Astrocyte of the cerebellum (primary cell): ENCODE data around the gene CENPK.

ENCODE experiments used
- DNase-seq: peaks from one replicate; pipeline ENCODE4 v3.0.0-alpha.2; 2011; ENCODE audit warnings: low read depth
- H3K4me3 ChIP-seq: 2 replicates; pipeline ENCODE4 v1.5.1; 2011; ENCODE audit warnings: mild to moderate bottlenecking, low read depth, low read length, moderate library complexity
- in situ Hi-C: cut with HindIII; loops from 2 replicates; pipeline ENCODE4 v1.10.0; 2017; ENCODE audit warnings: low sequenced_read_pairs
- TF ChIP-seq, protein P1 (sequence below): IDR thresholded peaks from 2 replicates; pipeline ENCODE4 v1.5.1; 2012; ENCODE audit warnings: low read length, low read depth, moderate library complexity, mild to moderate bottlenecking; ENCODE audit errors: missing control alignments

Gene CENPK

DNA sequence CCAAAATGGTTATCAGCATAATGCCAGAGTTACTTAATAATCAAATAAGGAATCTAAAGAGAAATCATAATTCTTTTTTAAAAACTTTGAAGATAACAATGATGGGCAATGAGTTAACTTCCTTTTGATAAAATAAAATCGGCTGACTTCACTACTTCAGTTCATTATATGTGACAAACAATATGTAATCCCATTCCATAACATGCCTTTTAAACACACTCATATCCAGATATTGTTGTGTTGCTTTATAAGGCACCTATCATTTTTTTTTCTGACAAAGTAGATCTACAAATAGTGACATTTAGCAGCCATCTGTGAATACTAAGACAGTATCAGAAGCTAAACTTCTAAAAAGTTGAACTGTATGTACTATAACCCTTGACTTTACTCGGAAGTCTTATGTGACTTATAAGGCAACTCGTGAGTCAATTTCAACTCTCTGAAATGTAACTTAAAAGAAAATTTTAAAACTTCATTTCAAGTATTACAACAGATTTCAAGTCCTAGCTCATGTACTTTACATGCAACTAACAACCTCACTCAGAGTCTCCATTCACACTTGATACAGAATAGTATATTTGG is 88.7 kb downstream of the CENPK start:
- no peak for DNase-seq
- in situ Hi-C loops, result no loop called here
- H3K4me3 ChIP-seq, result no peak overlapping the region
- TF ChIP-seq, protein P1, sequence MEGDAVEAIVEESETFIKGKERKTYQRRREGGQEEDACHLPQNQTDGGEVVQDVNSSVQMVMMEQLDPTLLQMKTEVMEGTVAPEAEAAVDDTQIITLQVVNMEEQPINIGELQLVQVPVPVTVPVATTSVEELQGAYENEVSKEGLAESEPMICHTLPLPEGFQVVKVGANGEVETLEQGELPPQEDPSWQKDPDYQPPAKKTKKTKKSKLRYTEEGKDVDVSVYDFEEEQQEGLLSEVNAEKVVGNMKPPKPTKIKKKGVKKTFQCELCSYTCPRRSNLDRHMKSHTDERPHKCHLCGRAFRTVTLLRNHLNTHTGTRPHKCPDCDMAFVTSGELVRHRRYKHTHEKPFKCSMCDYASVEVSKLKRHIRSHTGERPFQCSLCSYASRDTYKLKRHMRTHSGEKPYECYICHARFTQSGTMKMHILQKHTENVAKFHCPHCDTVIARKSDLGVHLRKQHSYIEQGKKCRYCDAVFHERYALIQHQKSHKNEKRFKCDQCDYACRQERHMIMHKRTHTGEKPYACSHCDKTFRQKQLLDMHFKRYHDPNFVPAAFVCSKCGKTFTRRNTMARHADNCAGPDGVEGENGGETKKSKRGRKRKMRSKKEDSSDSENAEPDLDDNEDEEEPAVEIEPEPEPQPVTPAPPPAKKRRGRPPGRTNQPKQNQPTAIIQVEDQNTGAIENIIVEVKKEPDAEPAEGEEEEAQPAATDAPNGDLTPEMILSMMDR, result no peak

- no peak overlapping the region for H3K4me3 ChIP-seq
- in situ Hi-C loops, result no loop called here
- DNase-seq, result no peak
- TF ChIP-seq, protein P1, result no peak
Observed at GRCh38 chr5:65468633-65469032, 94.3 kb downstream of the CENPK start.
